Measurements from ENCODE around the gene EDDM13. TPM values are rescaled to one million over a fixed set of nuclear protein-coding genes. Genes with fewer than 3 reads are reported as not detected.
"Not testable (repeated sequence)": the region's sequence is repeated elsewhere in the genome, so short reads cannot be mapped to it uniquely, and the experiment has no call there.

EDDM13 gene, protein sequence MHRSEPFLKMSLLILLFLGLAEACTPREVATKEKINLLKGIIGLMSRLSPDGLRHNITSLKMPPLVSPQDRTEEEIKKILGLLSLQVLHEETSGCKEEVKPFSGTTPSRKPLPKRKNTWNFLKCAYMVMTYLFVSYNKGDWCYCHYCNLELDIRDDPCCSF
- not detected for polyA plus RNA-seq (2013, experiment 1 of 2; ENCODE audit: insufficient read length)
- polyA plus RNA-seq (2013, experiment 2 of 2; ENCODE audit: insufficient read length): 0.24 TPM

DNA sequence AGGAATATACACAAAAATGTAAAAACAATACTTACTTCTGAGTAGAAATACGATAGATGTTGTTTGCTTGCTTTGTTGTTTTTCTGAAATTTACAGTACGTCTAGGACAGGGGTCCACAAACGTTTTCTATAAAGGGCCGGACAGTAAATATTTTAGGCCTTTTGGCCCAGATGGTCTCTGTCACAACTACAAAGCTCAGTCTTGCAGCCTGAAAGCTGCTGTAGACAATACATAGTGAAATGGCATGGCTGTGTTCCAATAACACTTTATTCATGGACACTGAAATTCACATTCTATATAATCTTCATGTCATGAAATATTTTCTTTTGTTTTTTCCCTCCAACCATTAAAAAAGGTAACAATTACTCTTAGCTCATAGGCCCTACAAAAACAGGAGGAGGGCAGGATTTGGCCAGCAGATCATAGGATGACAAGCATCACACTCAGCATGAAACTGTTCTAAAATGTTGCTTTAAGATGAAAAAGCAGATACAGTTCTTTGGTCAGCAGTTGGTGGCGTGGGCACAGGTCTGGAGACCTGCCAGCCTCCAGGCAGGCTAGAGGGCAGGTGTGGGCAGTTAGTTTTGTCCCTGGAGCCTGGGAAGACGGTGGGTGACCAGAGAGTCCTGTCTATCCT, at the start of gene EDDM13:
Gene EDDM13 (plus strand): TSS at position 588 of the 638 bp plus-strand sequence. CDS start 87 bp downstream, outside the sequence.
- DNase-seq: no peak

GRCh38 chr19:56222901-56223300, 49.6 kb upstream of the EDDM13 start:
- DNase-seq: no peak

DNA sequence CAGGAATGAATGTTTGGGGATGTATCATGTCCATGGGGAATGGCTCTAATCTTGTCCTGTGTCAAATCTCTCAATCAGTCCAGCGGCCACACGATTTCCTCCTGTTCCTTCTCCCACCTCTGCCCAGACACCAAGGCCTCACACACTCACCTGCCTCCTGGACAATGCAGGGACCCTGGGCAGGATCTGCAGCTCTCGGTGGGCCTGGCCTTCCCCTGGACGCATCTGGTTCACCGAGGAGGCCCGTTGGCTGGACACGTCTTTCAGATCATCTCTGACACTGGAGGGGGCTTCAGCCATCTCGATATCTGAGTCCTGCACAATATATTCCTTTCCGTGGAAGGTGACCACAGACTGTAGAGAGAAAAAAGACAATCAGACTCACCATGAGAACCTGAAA, 49.1 kb upstream of the EDDM13 start:
- no peak for DNase-seq

DNA sequence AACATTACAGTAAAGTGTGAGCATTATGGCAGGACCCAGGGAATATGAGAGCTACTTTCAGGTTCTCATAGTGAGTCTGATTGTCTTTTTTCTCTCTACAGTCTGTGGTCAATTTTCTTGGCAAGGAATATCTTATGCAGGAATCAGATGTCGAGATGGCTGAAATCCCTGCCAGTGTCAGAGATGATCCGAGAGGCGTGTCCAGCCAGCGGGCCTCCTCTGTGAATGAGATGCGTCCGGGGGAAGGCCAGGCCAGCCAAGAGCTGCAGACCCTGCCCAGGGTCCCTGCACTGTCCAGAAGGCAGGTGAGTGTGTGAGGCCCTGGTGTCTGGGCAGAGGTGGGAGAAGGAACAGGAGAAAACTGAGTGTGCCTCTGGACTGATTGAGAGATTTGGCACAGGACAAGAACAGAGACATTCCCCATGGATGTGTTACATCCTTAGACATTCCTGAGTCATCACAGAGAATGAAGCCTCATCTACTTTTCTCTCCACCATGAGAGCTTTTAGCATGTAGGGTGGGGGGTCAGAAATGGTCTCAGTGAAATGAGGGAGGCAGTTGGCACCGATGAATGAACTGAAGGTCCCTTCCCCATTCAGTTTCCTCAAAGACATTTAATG, 27.3 kb upstream of the EDDM13 start:
- peak; percentile 43 for DNase-seq

GRCh38 chr19:56245764-56246163, 26.8 kb upstream of the EDDM13 start:
- not testable (repeated sequence) for DNase-seq

GRCh38 chr19:56248736-56249338, 23.7 kb upstream of the EDDM13 start:
- not testable (repeated sequence) for DNase-seq

- DNase-seq: peak; percentile 65
Observed at GRCh38 chr19:56252699-56253422, 19.7 kb upstream of the EDDM13 start.

GRCh38 chr19:56253737-56254136, 18.8 kb upstream of the EDDM13 start:
- DNase-seq: peak; percentile 50

DNA sequence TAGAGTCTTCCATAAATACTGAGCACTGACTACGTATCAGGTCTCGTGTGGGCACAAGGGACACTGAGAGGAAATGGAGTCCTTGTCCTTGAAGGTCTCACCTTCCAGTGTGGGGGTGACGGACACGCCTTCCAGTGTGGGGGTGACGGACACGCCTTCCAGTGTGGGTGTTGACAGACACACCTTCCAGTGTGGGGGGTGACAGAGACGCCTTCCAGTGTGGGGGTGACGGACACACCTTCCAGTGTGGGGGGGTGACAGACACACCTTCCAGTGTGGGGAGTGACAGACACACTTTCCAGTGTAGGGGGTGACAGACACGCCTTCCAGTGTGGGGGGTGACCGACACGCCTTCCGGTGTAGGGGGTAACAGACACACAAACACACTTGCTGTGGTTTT, 14.3 kb upstream of the EDDM13 start:
- DNase-seq: no peak

DNA sequence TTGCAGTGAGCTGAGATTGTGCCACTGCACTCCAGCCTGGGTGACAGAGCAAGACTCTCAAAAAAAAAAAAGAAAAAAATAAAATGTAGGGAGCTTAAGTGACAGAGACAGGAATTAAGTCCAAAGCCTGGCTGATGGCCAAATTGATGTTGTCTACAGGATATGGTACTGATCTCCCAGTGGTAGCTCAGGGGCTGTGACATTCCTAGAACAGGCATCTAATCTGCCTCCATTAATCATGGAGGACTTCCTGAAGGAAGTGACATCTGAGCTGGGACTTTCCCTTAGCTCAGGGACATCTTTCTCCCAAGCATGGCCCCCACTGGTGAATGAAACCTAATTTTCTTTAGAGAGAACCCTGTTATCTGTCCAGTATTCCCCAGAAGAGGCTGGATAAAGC, 11.4 kb upstream of the EDDM13 start:
- no peak for DNase-seq

- not testable (repeated sequence) for DNase-seq
Observed at GRCh38 chr19:56261932-56262331, 10.6 kb upstream of the EDDM13 start.

DNA sequence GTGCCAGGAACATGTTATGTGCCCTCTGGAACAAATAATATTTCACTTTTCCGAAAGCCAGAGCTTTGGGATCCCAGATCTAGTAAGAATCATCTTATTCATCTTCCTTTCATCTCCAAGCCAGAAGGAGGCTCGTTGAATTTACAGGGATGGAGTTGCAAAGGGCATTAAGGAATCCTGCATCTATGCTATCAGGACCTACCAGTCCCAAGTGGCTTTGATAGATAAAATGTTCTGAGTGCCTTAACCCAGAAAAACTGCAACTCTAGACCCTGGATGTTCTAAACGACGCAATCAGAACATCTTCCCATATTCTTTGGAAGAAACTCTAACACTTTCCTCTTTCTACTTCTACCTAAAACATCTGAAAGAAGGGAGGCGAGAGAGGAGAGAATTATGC, 9.2 kb upstream of the EDDM13 start:
- DNase-seq: no peak

- DNase-seq: no peak
Observed at GRCh38 chr19:56266051-56266450, 6.5 kb upstream of the EDDM13 start.

DNA sequence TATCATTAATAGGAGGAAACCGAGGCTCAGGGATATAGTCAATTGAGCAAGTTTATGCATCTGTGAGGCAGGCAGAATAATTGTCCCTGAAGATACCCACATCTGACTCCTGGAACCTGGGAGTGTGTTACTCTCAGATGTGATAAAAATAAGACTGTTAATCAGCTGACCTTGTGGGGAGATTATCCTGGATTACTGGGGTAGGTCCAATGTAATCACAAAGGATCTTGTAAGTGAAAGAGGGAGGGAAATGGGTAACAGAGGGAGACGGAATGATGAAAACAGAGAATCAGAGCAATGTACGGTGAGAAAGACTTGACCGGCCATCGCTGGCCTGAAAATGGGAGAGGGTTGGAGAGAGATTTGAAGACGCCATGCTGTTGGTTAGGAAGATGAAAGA, 3.2 kb upstream of the EDDM13 start:
- no peak for DNase-seq

GRCh38 chr19:56270676-56271075, 1.9 kb upstream of the EDDM13 start:
- no peak for DNase-seq

GRCh38 chr19:56271151-56271550, 1.4 kb upstream of the EDDM13 start:
- DNase-seq: no peak

DNA sequence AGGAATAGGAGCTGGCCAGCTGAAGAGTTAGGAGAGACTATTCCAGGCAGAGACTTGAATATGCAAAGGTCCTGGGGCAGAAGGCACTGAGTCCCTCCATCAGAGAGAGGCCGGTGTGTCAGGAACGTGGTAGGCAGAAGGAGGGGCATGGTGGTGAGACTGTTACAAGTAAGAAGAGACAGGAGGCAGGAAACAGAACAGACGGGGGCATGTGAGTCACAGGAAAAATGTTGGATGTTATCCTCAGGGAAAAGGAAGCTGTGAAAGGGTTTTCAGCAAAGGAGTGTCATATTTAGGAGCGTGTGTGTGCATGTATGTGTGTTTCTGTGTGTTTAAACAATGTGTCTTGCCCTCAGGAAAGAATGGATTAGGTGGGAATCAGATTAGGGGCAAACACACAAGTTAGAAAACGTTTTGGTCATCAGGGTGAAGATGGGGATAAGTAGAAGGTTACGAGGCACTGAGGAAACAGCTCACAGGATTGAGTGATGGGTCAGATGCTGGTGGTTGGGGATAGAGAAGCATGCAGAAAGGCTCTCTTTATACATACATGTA, 1.1 kb downstream of the EDDM13 start:
- peak; percentile 59 for DNase-seq

- DNase-seq: no peak
Observed at GRCh38 chr19:56282809-56283208, 10.3 kb downstream of the EDDM13 start.

- DNase-seq: no peak
Observed at GRCh38 chr19:56284746-56285145, 12.2 kb downstream of the EDDM13 start.

DNA sequence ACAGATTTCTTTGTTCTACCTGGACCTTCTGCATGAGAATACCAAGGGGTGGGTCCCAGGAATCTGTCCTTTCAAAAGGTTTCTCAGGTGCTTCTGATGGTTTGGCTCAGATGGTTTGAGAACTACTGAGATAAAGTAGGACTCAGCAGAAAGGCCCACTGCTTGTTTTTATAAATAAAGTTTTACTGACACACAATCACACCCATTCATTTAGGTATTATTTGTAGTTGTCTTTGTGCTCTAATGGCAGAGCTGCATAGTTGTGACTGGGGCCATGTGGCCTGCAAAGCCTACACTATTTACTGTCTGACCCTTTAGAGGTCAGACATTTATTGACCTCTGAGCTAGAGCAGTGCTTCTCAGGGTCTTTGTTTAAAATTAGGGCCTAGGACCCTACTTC, 17.6 kb downstream of the EDDM13 start:
- no peak for DNase-seq

- DNase-seq: no peak
Observed at GRCh38 chr19:56291867-56292266, 19.3 kb downstream of the EDDM13 start.

- peak; percentile 8 for DNase-seq
Observed at GRCh38 chr19:56294549-56294948, 22.0 kb downstream of the EDDM13 start.

Data from fibroblast of skin of abdomen (primary cell).